Measurements from ENCODE around the gene VWA1. TPM values are rescaled to one million over a fixed set of nuclear protein-coding genes. Genes with fewer than 3 reads are reported as not detected.
"Not testable (repeated sequence)": the region's sequence is repeated elsewhere in the genome, so short reads cannot be mapped to it uniquely, and the experiment has no call there.

The VWA1 gene
- total and polyA plus RNA-seq, 2 donors from 2014 or later, result 103 to 116 TPM

GRCh38 chr1:1452882-1453281 is 17.4 kb downstream of the VWA1 start:
- intact Hi-C loops (cut with DNase I), result no loop called here
- FAIRE-seq (no peak), DNase-seq (no peak)
- H3K27me3 ChIP-seq (ENCODE audit: control insufficient read depth, insufficient read depth, low read length), result no peaks in the 10 kb centered on the region
- TF ChIP-seq CTCF (IDR thresholded peaks at IDR 0.05; ENCODE audit: borderline replicate concordance, extremely low read depth, insufficient read depth), result no peak
- no peak overlapping the region for H3K27ac ChIP-seq (ENCODE audit: low read depth in 2 of 2, low read length in 2 of 2)
- no peak overlapping the region for H3K4me3 ChIP-seq (ENCODE audit: low read length in 3 of 3)
- no peaks in the 10 kb centered on the region for H3K9me3 ChIP-seq (ENCODE audit: control insufficient read depth in 2 of 3, insufficient read depth in 1 of 3, low read length in 3 of 3)
- H3K36me3 ChIP-seq (ENCODE audit: control insufficient read depth in 2 of 3, insufficient read depth in 3 of 3, low read length in 3 of 3), result no peaks in the 10 kb centered on the region
- no peaks in the 10 kb centered on the region for H3K4me1 ChIP-seq (ENCODE audit: control insufficient read depth in 2 of 3, insufficient read depth in 2 of 3, low read depth in 1 of 3, low read length in 3 of 3)
- H3K9ac ChIP-seq (ENCODE audit: low read length in 3 of 3), result no peak overlapping the region

- H3K36me3 ChIP-seq (ENCODE audit: control insufficient read depth in 2 of 3, insufficient read depth in 3 of 3, low read length in 3 of 3); intact Hi-C loops (cut with DNase I); H3K27me3 ChIP-seq (ENCODE audit: control insufficient read depth, insufficient read depth, low read length); H3K4me1 ChIP-seq (ENCODE audit: control insufficient read depth in 2 of 3, insufficient read depth in 2 of 3, low read depth in 1 of 3, low read length in 3 of 3); H3K9ac ChIP-seq (ENCODE audit: low read length in 3 of 3); H3K9me3 ChIP-seq (ENCODE audit: control insufficient read depth in 2 of 3, insufficient read depth in 1 of 3, low read length in 3 of 3); H3K27ac ChIP-seq (ENCODE audit: low read depth in 2 of 2, low read length in 2 of 2); FAIRE-seq; DNase-seq; H3K4me3 ChIP-seq (ENCODE audit: low read length in 3 of 3): not testable (repeated sequence)
Observed at GRCh38 chr1:1454286-1455056, 19.0 kb downstream of the VWA1 start.

GRCh38 chr1:1455366-1455884 is 19.9 kb downstream of the VWA1 start:
- DNase-seq (no peak), FAIRE-seq (no peak)
- intact Hi-C loops (cut with DNase I), result no loop called here
- Histone ChIP-seq H3K27ac (ENCODE audit: low read depth in 2 of 2, low read length in 2 of 2) (no peak overlapping the region), H3K36me3 (ENCODE audit: control insufficient read depth in 2 of 3, insufficient read depth in 3 of 3, low read length in 3 of 3) (no peaks in the 10 kb centered on the region), H3K9ac (ENCODE audit: low read length in 3 of 3) (no peak overlapping the region), H3K4me1 (ENCODE audit: control insufficient read depth in 2 of 3, insufficient read depth in 2 of 3, low read depth in 1 of 3, low read length in 3 of 3) (no peaks in the 10 kb centered on the region), H3K9me3 (ENCODE audit: control insufficient read depth in 2 of 3, insufficient read depth in 1 of 3, low read length in 3 of 3) (no peaks in the 10 kb centered on the region), H3K27me3 (ENCODE audit: control insufficient read depth, insufficient read depth, low read length) (no peaks in the 10 kb centered on the region), H3K4me3 (ENCODE audit: low read length in 3 of 3) (no peak overlapping the region)
- TF ChIP-seq CTCF (IDR thresholded peaks at IDR 0.05; ENCODE audit: borderline replicate concordance, extremely low read depth, insufficient read depth), result no peak

GRCh38 chr1:1455934-1456333 is 20.4 kb downstream of the VWA1 start:
- H3K4me3 ChIP-seq (ENCODE audit: low read length in 3 of 3); H3K27me3 ChIP-seq (ENCODE audit: control insufficient read depth, insufficient read depth, low read length); DNase-seq; intact Hi-C loops (cut with DNase I); H3K27ac ChIP-seq (ENCODE audit: low read depth in 2 of 2, low read length in 2 of 2); H3K9ac ChIP-seq (ENCODE audit: low read length in 3 of 3); H3K36me3 ChIP-seq (ENCODE audit: control insufficient read depth in 2 of 3, insufficient read depth in 3 of 3, low read length in 3 of 3); FAIRE-seq; H3K9me3 ChIP-seq (ENCODE audit: control insufficient read depth in 2 of 3, insufficient read depth in 1 of 3, low read length in 3 of 3); H3K4me1 ChIP-seq (ENCODE audit: control insufficient read depth in 2 of 3, insufficient read depth in 2 of 3, low read depth in 1 of 3, low read length in 3 of 3): not testable (repeated sequence)

GRCh38 chr1:1456683-1457255 is 21.3 kb downstream of the VWA1 start:
- intact Hi-C loops (cut with DNase I); DNase-seq; H3K9ac ChIP-seq (ENCODE audit: low read length in 3 of 3); H3K9me3 ChIP-seq (ENCODE audit: control insufficient read depth in 2 of 3, insufficient read depth in 1 of 3, low read length in 3 of 3); H3K27me3 ChIP-seq (ENCODE audit: control insufficient read depth, insufficient read depth, low read length); H3K27ac ChIP-seq (ENCODE audit: low read depth in 2 of 2, low read length in 2 of 2); H3K4me1 ChIP-seq (ENCODE audit: control insufficient read depth in 2 of 3, insufficient read depth in 2 of 3, low read depth in 1 of 3, low read length in 3 of 3); H3K4me3 ChIP-seq (ENCODE audit: low read length in 3 of 3); FAIRE-seq; H3K36me3 ChIP-seq (ENCODE audit: control insufficient read depth in 2 of 3, insufficient read depth in 3 of 3, low read length in 3 of 3): not testable (repeated sequence)

- H3K36me3 ChIP-seq (ENCODE audit: control insufficient read depth in 2 of 3, insufficient read depth in 3 of 3, low read length in 3 of 3); FAIRE-seq; H3K27ac ChIP-seq (ENCODE audit: low read depth in 2 of 2, low read length in 2 of 2); intact Hi-C loops (cut with DNase I); H3K9ac ChIP-seq (ENCODE audit: low read length in 3 of 3); H3K9me3 ChIP-seq (ENCODE audit: control insufficient read depth in 2 of 3, insufficient read depth in 1 of 3, low read length in 3 of 3); H3K4me3 ChIP-seq (ENCODE audit: low read length in 3 of 3); H3K4me1 ChIP-seq (ENCODE audit: control insufficient read depth in 2 of 3, insufficient read depth in 2 of 3, low read depth in 1 of 3, low read length in 3 of 3); DNase-seq; H3K27me3 ChIP-seq (ENCODE audit: control insufficient read depth, insufficient read depth, low read length): not testable (repeated sequence)
Observed at GRCh38 chr1:1459156-1459555, 23.7 kb downstream of the VWA1 start.

GRCh38 chr1:1459711-1460110 is 24.2 kb downstream of the VWA1 start:
- H3K4me3 ChIP-seq (ENCODE audit: low read length in 3 of 3); FAIRE-seq; H3K9me3 ChIP-seq (ENCODE audit: control insufficient read depth in 2 of 3, insufficient read depth in 1 of 3, low read length in 3 of 3); H3K27me3 ChIP-seq (ENCODE audit: control insufficient read depth, insufficient read depth, low read length); DNase-seq; H3K27ac ChIP-seq (ENCODE audit: low read depth in 2 of 2, low read length in 2 of 2); intact Hi-C loops (cut with DNase I); H3K9ac ChIP-seq (ENCODE audit: low read length in 3 of 3); H3K36me3 ChIP-seq (ENCODE audit: control insufficient read depth in 2 of 3, insufficient read depth in 3 of 3, low read length in 3 of 3); H3K4me1 ChIP-seq (ENCODE audit: control insufficient read depth in 2 of 3, insufficient read depth in 2 of 3, low read depth in 1 of 3, low read length in 3 of 3): not testable (repeated sequence)

Measured in kidney (tissue), 14 donors.